ENCODE data around the gene CTIF. TPM values are rescaled to one million over a fixed set of nuclear protein-coding genes. Genes with fewer than 3 reads are reported as not detected.

CTIF gene
- total RNA-seq, 1 donor from 2014 or later, result 51.5 TPM

GRCh38 chr18:48784656-48785055, 245.8 kb downstream of the CTIF start:
- H3K27me3 Mint-ChIP-seq (ENCODE audit: unreplicated experiment), result peaks cover 10% of the 10 kb centered on the region
- H3K4me1 Mint-ChIP-seq (ENCODE audit: unreplicated experiment), result peaks cover 41% of the 10 kb centered on the region
- no peaks in the 10 kb centered on the region for H3K9me3 Mint-ChIP-seq (ENCODE audit: unreplicated experiment)
- no peak overlapping the region for H3K27ac Mint-ChIP-seq (ENCODE audit: unreplicated experiment)
- H3K36me3 Mint-ChIP-seq (ENCODE audit: low read depth, unreplicated experiment), result peaks cover 11% of the 10 kb centered on the region
- no peak for TF ChIP-seq CTCF (IDR thresholded peaks at IDR 0.05; ENCODE audit: unreplicated experiment)
- DNase-seq (ENCODE audit: low spot score), result no peak
- no peak overlapping the region for H3K4me3 Mint-ChIP-seq (ENCODE audit: unreplicated experiment)

- TF ChIP-seq CTCF (IDR thresholded peaks at IDR 0.05; ENCODE audit: unreplicated experiment), result no peak
Measured at GRCh38 chr18:48785091-48785614, 246.3 kb downstream of the CTIF start.

GRCh38 chr18:48785736-48786454, 247.1 kb downstream of the CTIF start:
- no peaks in the 10 kb centered on the region for H3K9me3 Mint-ChIP-seq (ENCODE audit: unreplicated experiment)
- TF ChIP-seq CTCF (IDR thresholded peaks at IDR 0.05; ENCODE audit: unreplicated experiment), result no peak
- peaks cover 28% of the 10 kb centered on the region for H3K4me1 Mint-ChIP-seq (ENCODE audit: unreplicated experiment)
- H3K4me3 Mint-ChIP-seq (ENCODE audit: unreplicated experiment), result no peak overlapping the region
- H3K36me3 Mint-ChIP-seq (ENCODE audit: low read depth, unreplicated experiment), result peaks cover 3% of the 10 kb centered on the region
- DNase-seq (ENCODE audit: low spot score), result no peak
- peaks cover 11% of the 10 kb centered on the region for H3K27me3 Mint-ChIP-seq (ENCODE audit: unreplicated experiment)
- no peak overlapping the region for H3K27ac Mint-ChIP-seq (ENCODE audit: unreplicated experiment)

More at GRCh38 chr18:48785091-48785614, 246.3 kb downstream of the CTIF start:
- Mint-ChIP-seq H3K36me3 (ENCODE audit: low read depth, unreplicated experiment) (peaks cover 6% of the 10 kb centered on the region), H3K9me3 (ENCODE audit: unreplicated experiment) (no peaks in the 10 kb centered on the region), H3K27ac (ENCODE audit: unreplicated experiment) (no peak overlapping the region), H3K4me3 (ENCODE audit: unreplicated experiment) (no peak overlapping the region), H3K27me3 (ENCODE audit: unreplicated experiment) (peaks cover 14% of the 10 kb centered on the region), H3K4me1 (ENCODE audit: unreplicated experiment) (peaks cover 36% of the 10 kb centered on the region)
- DNase-seq (ENCODE audit: low spot score), result no peak

- no peak for DNase-seq (ENCODE audit: low spot score)
- no peak for TF ChIP-seq CTCF (IDR thresholded peaks at IDR 0.05; ENCODE audit: unreplicated experiment)
- H3K27ac Mint-ChIP-seq (ENCODE audit: unreplicated experiment), result no peak overlapping the region
- peaks cover 23% of the 10 kb centered on the region for H3K4me1 Mint-ChIP-seq (ENCODE audit: unreplicated experiment)
- H3K9me3 Mint-ChIP-seq (ENCODE audit: unreplicated experiment), result no peaks in the 10 kb centered on the region
- no peak overlapping the region for H3K4me3 Mint-ChIP-seq (ENCODE audit: unreplicated experiment)
- H3K36me3 Mint-ChIP-seq (ENCODE audit: low read depth, unreplicated experiment), result peaks cover 5% of the 10 kb centered on the region
- H3K27me3 Mint-ChIP-seq (ENCODE audit: unreplicated experiment), result peaks cover 11% of the 10 kb centered on the region
Measured at GRCh38 chr18:48786455-48787202, 247.8 kb downstream of the CTIF start.
